Measurements from ENCODE around the gene PPP1R7.
A peak's percentile ranks its signal among the peaks of the same experiment; 100 is the strongest.
"Not testable (repeated sequence)": the region's sequence is repeated elsewhere in the genome, so short reads cannot be mapped to it uniquely, and the experiment has no call there.

PPP1R7 gene

DNA sequence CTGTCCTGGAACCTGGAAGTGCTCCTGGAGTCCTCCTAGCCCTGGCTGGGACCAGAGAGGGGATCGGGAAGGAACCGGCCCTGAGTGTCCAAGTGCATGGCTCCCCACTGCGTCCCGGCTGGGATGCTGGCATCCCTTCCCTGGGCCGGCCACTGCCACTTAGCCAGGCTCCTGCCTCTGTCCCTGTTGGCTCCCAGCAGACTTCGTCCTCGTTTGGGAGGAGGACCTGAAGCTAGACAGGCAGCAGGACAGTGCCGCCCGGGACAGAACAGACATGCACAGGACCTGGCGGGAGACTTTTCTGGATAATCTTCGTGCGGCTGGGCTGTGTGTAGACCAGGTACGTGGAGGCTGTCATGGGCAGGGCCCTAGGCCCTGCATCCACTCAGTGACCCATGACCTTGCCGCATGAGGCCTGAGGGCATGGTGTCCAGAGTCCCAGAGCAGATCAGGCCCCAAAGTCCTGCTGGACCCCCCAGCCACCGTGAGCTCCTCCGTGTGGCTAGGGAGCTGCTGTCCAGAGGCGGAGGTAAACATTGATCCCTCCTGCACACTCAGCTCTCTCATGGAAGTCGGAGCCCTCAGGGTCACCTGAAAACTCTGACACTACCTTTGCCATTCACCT, 45.4 kb downstream of the PPP1R7 start:
- H3K27me3 Mint-ChIP-seq: no peaks in the 10 kb centered on the region
- no peak overlapping the region for H3K4me3 Mint-ChIP-seq
- ATAC-seq (replicated peaks) (no peak), DNase-seq (no peak)
- H3K27ac Mint-ChIP-seq: no peak overlapping the region
- no peaks in the 10 kb centered on the region for H3K9me3 Mint-ChIP-seq
- no peaks in the 10 kb centered on the region for H3K4me1 Mint-ChIP-seq
- H3K36me3 Mint-ChIP-seq: no peaks in the 10 kb centered on the region

- H3K36me3 Mint-ChIP-seq; H3K27ac Mint-ChIP-seq; H3K4me1 Mint-ChIP-seq; H3K27me3 Mint-ChIP-seq; H3K4me3 Mint-ChIP-seq; H3K9me3 Mint-ChIP-seq; DNase-seq; ATAC-seq (replicated peaks): not testable (repeated sequence)
Observed at GRCh38 chr2:241197246-241197645, 47.0 kb downstream of the PPP1R7 start.

- H3K27ac Mint-ChIP-seq: no peak overlapping the region
- no peaks in the 10 kb centered on the region for H3K36me3 Mint-ChIP-seq
- no peaks in the 10 kb centered on the region for H3K4me1 Mint-ChIP-seq
- no peak overlapping the region for H3K4me3 Mint-ChIP-seq
- H3K27me3 Mint-ChIP-seq: no peaks in the 10 kb centered on the region
- no peak for DNase-seq
- H3K9me3 Mint-ChIP-seq: no peaks in the 10 kb centered on the region
- ATAC-seq (replicated peaks): no peak
Observed at GRCh38 chr2:241197947-241198346, 47.7 kb downstream of the PPP1R7 start.

GRCh38 chr2:241198381-241199279, 48.4 kb downstream of the PPP1R7 start:
- Mint-ChIP-seq H3K27me3 (peaks cover 0 to 1% of the 10 kb centered on the region in 2 donors), H3K27ac (no peak overlapping the region), H3K36me3 (no peaks in the 10 kb centered on the region), H3K9me3 (no peaks in the 10 kb centered on the region), H3K4me3 (no peak overlapping the region), H3K4me1 (no peaks in the 10 kb centered on the region)
- DNase-seq: no peak
- ATAC-seq (replicated peaks): no peak

DNA sequence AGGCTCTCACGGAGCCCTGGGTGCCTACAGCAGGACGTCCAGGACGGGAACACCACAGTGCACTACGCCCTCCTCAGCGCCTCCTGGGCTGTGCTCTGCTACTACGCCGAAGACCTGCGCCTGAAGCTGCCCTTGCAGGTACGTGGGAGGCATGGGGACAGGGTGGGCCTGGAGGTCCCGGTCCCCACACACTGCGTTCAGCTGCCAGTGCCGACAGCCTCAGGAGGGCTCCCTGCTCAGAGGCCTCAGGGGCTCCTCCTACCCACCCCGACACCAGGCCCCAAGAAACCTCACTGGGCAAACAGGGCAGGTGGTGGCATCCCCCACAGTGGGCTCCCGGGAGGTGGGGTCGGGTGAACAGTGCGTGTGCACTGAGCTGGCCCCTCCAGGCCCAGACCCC, 49.0 kb downstream of the PPP1R7 start:
- Mint-ChIP-seq H3K27ac (no peak overlapping the region), H3K4me3 (no peak overlapping the region), H3K36me3 (no peaks in the 10 kb centered on the region), H3K9me3 (no peaks in the 10 kb centered on the region), H3K4me1 (no peaks in the 10 kb centered on the region), H3K27me3 (peaks cover 0 to 4% of the 10 kb centered on the region in 2 donors)
- DNase-seq: no peak
- no peak for ATAC-seq (replicated peaks)

- ATAC-seq (replicated peaks) (no peak), DNase-seq (no peak)
- no peak overlapping the region for H3K27ac Mint-ChIP-seq
- no peaks in the 10 kb centered on the region for H3K36me3 Mint-ChIP-seq
- no peaks in the 10 kb centered on the region for H3K9me3 Mint-ChIP-seq
- H3K27me3 Mint-ChIP-seq: peaks cover 0 to 4% of the 10 kb centered on the region in 2 donors
- no peaks in the 10 kb centered on the region for H3K4me1 Mint-ChIP-seq
- H3K4me3 Mint-ChIP-seq: no peak overlapping the region
Observed at GRCh38 chr2:241199897-241200821, 49.9 kb downstream of the PPP1R7 start.

GRCh38 chr2:241200822-241201395, 50.6 kb downstream of the PPP1R7 start:
- no peaks in the 10 kb centered on the region for H3K36me3 Mint-ChIP-seq
- H3K27me3 Mint-ChIP-seq: peaks cover 0 to 4% of the 10 kb centered on the region in 2 donors
- DNase-seq (no peak), ATAC-seq (replicated peaks) (no peak)
- H3K4me3 Mint-ChIP-seq: no peak overlapping the region
- H3K27ac Mint-ChIP-seq: no peak overlapping the region
- no peaks in the 10 kb centered on the region for H3K4me1 Mint-ChIP-seq
- H3K9me3 Mint-ChIP-seq: no peaks in the 10 kb centered on the region

GRCh38 chr2:241201445-241202267, 51.4 kb downstream of the PPP1R7 start:
- Mint-ChIP-seq H3K36me3 (no peaks in the 10 kb centered on the region), H3K27ac (no peak overlapping the region), H3K9me3 (no peaks in the 10 kb centered on the region), H3K4me3 (no peak overlapping the region), H3K4me1 (no peaks in the 10 kb centered on the region), H3K27me3 (peaks cover 0 to 4% of the 10 kb centered on the region in 2 donors)
- ATAC-seq (replicated peaks) (no peak), DNase-seq (no peak)

DNA sequence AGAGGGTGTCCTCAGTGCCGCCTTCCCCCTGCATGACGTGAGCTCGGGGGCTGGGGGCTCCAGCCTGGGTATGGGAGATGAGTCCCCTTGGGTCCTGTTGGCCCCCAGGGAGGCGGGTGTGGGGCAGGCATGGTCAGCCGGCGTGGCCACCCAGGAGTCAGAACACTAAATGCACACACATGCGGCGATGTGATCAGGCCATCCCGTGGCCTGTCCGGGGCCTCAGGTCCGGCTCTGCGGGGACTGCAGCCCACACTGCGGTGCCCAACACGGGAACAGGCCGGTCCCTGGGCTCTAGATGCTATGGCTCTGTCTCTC, 52.0 kb downstream of the PPP1R7 start:
- H3K4me3 Mint-ChIP-seq: no peak overlapping the region
- DNase-seq (no peak), ATAC-seq (replicated peaks) (no peak)
- H3K36me3 Mint-ChIP-seq: no peaks in the 10 kb centered on the region
- H3K9me3 Mint-ChIP-seq: no peaks in the 10 kb centered on the region
- no peak overlapping the region for H3K27ac Mint-ChIP-seq
- peaks cover 0 to 4% of the 10 kb centered on the region in 2 donors for H3K27me3 Mint-ChIP-seq
- H3K4me1 Mint-ChIP-seq: no peaks in the 10 kb centered on the region

DNA sequence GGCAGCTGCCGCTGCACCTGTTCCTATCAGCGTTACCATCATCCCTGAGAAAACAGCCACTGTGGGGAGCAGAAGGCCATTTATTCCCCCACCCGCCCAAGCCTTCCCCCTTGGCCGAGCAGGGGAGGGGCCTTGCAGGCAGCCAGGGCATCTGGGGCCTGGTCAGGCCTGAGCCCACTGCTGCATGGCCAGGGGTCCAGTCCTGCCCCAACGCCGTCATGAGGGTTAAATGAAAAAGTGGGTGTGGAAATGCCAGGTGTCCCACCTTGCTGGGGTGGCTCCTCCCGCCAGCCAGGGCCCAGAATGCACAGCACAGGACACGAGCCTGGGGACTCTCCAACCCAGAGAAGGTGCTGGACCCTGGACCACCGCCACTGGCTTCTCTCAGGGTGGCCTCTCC, 52.4 kb downstream of the PPP1R7 start:
- Mint-ChIP-seq H3K9me3 (no peaks in the 10 kb centered on the region), H3K36me3 (no peaks in the 10 kb centered on the region), H3K27me3 (peaks cover 0 to 4% of the 10 kb centered on the region in 2 donors), H3K27ac (no peak overlapping the region), H3K4me3 (no peak overlapping the region), H3K4me1 (no peaks in the 10 kb centered on the region)
- no peak for ATAC-seq (replicated peaks)
- no peak for DNase-seq

DNA sequence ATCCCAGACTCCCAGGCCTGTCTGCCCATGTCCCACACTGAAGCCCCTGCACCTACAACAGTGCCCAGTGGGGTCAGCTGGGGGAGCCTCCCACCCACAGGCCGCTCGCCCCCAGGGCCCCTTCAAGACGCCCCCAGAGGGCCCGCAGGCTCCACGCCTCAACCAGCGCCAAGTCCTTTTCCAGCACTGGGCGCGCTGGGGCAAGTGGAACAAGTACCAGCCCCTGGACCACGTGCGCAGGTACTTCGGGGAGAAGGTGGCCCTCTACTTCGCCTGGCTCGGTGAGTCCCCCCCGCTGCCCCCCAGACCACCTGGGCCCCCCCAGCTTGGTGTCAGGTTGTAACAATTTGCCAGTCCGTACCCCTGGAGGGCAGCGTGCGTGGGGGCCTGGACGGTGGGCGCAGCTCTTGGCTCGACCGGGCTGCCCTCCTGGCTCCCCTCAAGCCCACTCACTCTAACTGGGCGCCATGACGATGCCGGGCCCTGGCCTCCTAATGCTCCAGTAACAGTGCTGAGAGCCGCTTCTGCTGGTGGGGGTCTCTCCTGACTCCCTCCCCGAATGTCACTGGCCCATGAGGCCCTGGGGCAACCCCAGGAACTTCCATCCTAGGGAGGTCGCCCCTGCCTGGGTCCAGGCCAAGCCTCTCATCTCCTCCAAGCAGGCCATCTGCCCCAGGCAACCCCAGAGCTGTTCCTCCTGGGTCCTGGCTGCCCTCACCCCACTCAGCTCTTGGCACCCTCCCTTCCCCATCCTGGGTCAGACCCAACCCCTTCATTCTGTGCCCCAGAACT, 53.1 kb downstream of the PPP1R7 start:
- DNase-seq (no peak), ATAC-seq (replicated peaks) (no peak)
- Mint-ChIP-seq H3K4me3 (no peak overlapping the region), H3K27ac (no peak overlapping the region), H3K27me3 (peaks cover 0 to 4% of the 10 kb centered on the region in 2 donors), H3K36me3 (no peaks in the 10 kb centered on the region), H3K4me1 (no peaks in the 10 kb centered on the region), H3K9me3 (no peaks in the 10 kb centered on the region)

DNA sequence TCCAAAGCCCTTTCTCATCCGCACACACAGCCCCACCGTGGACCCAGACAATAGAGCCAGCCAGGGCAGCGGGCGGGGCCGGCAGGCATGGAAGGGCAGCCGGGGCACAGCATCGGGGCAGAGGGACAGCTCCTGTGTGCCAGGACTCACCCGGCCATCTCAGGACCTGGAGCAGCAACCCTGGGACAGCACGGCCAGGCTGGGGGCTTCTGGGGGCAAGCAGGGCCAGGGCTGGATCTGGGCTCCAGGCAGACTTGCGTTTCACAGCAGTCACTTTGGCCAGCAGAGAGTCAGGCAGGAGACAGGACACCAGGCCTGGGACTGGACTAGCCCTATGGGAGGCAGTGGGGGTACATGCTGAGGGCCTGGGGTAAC, 53.7 kb downstream of the PPP1R7 start:
- Mint-ChIP-seq H3K27ac (no peak overlapping the region), H3K4me3 (no peak overlapping the region), H3K27me3 (peaks cover 0 to 4% of the 10 kb centered on the region in 2 donors), H3K36me3 (no peaks in the 10 kb centered on the region), H3K4me1 (no peaks in the 10 kb centered on the region), H3K9me3 (no peaks in the 10 kb centered on the region)
- no peak for ATAC-seq (replicated peaks)
- DNase-seq: no peak

- no peaks in the 10 kb centered on the region for H3K9me3 Mint-ChIP-seq
- ATAC-seq (replicated peaks): peak in 1 of 2 donors; percentile 18
Observed at GRCh38 chr2:241204490-241204889, 54.2 kb downstream of the PPP1R7 start.

More at GRCh38 chr2:241204490-241204889, 54.2 kb downstream of the PPP1R7 start:
- no peak for DNase-seq
- Mint-ChIP-seq H3K27me3 (peaks cover 0 to 4% of the 10 kb centered on the region in 2 donors), H3K4me3 (no peak overlapping the region), H3K4me1 (no peaks in the 10 kb centered on the region), H3K36me3 (no peaks in the 10 kb centered on the region), H3K27ac (no peak overlapping the region)
